Right atrium auricular region (tissue), 2 donors: Measurements from ENCODE around the gene CIB4. TPM values are rescaled to one million over a fixed set of nuclear protein-coding genes. Genes with fewer than 3 reads are reported as not detected.

Experiments used
- DNase-seq: peaks from one replicate; pipeline ENCODE4 v3.0.0-alpha.2; 2019; ENCODE audit warnings: low spot score
- H3K27ac ChIP-seq, 2 donors: fragments of 200-600 bp; sonication (generic); 1 replicate in 1 of 2; 2 replicates in 1 of 2; pipeline ENCODE4 v1.5.1; 2016 to 2019
- H3K27me3 ChIP-seq, 2 donors: fragments of 200-600 bp; sonication (generic); one replicate each; pipeline versions ENCODE4 v1.5.1 to v1.6.0; 2017 to 2019
- H3K36me3 ChIP-seq: fragments of 200-600 bp; sonication (generic); one replicate; pipeline ENCODE4 v1.5.1; 2016
- H3K4me1 ChIP-seq, 2 donors: fragments of 200-600 bp; sonication (generic); one replicate each; pipeline versions ENCODE4 v1.5.1 to v1.6.0; 2017 to 2019
- H3K4me3 ChIP-seq, 2 donors: fragments of 200-600 bp; sonication (generic); 1 replicate in 1 of 2; 2 replicates in 1 of 2; pipeline ENCODE4 v1.5.1; 2017 to 2019; ENCODE audit warnings: mild to moderate bottlenecking in 1 of 2, moderate library complexity in 1 of 2
- H3K9me3 ChIP-seq, 2 donors: fragments of 200-600 bp; sonication (generic); one replicate each; pipeline ENCODE4 v1.5.1; 2019
- total RNA-seq, 2 donors: library from RNA; depleted of rRNA; stranded (reverse); fragments of >200 nt; gene quantifications; one replicate each; pipeline ENCODE4 v1.1.0, GENCODE V29; 2016
- TF ChIP-seq, protein P1 (sequence below), 2 donors: fragments of 200-600 bp; sonication (generic); IDR thresholded peaks; one replicate each; pipeline ENCODE4 v1.5.1; 2019; ENCODE audit warnings: antibody characterized with exemption in 2 of 2

CIB4 gene
- total RNA-seq, 2 donors from 2014 or later, result not detected

- no peaks in the 10 kb centered on the region for H3K36me3 ChIP-seq
- H3K4me3 ChIP-seq, result no peak overlapping the region
- no peaks in the 10 kb centered on the region for H3K27me3 ChIP-seq
- DNase-seq, result no peak
- no peaks in the 10 kb centered on the region for H3K9me3 ChIP-seq
- TF ChIP-seq, protein P1, sequence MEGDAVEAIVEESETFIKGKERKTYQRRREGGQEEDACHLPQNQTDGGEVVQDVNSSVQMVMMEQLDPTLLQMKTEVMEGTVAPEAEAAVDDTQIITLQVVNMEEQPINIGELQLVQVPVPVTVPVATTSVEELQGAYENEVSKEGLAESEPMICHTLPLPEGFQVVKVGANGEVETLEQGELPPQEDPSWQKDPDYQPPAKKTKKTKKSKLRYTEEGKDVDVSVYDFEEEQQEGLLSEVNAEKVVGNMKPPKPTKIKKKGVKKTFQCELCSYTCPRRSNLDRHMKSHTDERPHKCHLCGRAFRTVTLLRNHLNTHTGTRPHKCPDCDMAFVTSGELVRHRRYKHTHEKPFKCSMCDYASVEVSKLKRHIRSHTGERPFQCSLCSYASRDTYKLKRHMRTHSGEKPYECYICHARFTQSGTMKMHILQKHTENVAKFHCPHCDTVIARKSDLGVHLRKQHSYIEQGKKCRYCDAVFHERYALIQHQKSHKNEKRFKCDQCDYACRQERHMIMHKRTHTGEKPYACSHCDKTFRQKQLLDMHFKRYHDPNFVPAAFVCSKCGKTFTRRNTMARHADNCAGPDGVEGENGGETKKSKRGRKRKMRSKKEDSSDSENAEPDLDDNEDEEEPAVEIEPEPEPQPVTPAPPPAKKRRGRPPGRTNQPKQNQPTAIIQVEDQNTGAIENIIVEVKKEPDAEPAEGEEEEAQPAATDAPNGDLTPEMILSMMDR (IDR thresholded peaks at IDR 0.05), result no peak
- H3K4me1 ChIP-seq, result no peaks in the 10 kb centered on the region
- H3K27ac ChIP-seq, result no peak overlapping the region
Observed at GRCh38 chr2:26573241-26573925, 67.8 kb downstream of the CIB4 start.

- Histone ChIP-seq H3K9me3 (no peaks in the 10 kb centered on the region), H3K27ac (no peak overlapping the region), H3K4me1 (no peaks in the 10 kb centered on the region), H3K27me3 (no peaks in the 10 kb centered on the region), H3K36me3 (no peaks in the 10 kb centered on the region), H3K4me3 (no peak overlapping the region)
- no peak for DNase-seq
- TF ChIP-seq, protein P1 (IDR thresholded peaks at IDR 0.05), result no peak
Observed at GRCh38 chr2:26572591-26572990, 68.6 kb downstream of the CIB4 start.

DNA sequence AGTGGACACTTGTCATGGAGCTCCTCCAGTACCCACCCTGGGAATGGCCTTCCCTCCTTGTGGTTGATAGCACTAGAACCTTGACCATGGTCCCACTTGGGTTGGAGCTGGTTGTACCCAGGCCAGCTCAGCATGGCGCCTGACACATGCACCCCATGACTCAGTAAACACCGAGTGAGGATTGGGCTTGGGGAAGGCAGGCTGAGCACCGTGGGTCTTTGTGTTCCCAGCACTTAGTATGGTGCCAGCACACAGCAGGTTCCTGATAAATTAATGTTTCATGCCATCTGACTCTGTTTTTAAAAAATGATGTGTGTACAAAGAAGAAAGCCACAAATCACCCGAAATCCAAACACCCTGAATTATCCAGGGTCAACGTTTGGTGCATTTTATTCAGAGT, 69.8 kb downstream of the CIB4 start:
- TF ChIP-seq, protein P1 (IDR thresholded peaks at IDR 0.05), result no peak
- no peaks in the 10 kb centered on the region for H3K36me3 ChIP-seq
- no peaks in the 10 kb centered on the region for H3K4me1 ChIP-seq
- H3K4me3 ChIP-seq, result no peak overlapping the region
- H3K27ac ChIP-seq, result no peak overlapping the region
- no peaks in the 10 kb centered on the region for H3K27me3 ChIP-seq
- DNase-seq, result no peak
- H3K9me3 ChIP-seq, result no peaks in the 10 kb centered on the region

DNA sequence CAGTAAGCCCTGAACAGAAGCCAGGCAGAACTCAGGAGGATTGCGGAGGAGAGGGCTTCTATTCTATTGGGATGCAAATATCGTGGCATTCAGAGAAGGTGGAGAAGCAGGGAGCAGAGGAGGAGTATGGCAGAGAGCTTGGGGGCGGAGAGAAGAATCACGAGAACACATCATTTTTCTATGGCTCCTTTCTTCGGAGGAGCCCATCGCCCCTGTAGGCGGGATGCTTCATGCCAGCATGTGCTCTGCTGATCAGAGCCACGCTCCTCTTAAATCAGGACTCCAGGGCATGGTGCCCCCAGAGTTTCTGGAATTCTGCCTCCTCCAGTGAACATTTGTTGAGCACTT, 71.1 kb downstream of the CIB4 start:
- Histone ChIP-seq H3K4me3 (no peak overlapping the region), H3K27ac (no peak overlapping the region), H3K9me3 (no peaks in the 10 kb centered on the region), H3K36me3 (no peaks in the 10 kb centered on the region), H3K4me1 (no peaks in the 10 kb centered on the region), H3K27me3 (no peaks in the 10 kb centered on the region)
- TF ChIP-seq, protein P1 (IDR thresholded peaks at IDR 0.05), result no peak
- DNase-seq, result no peak

- TF ChIP-seq, protein P1 (IDR thresholded peaks at IDR 0.05), result no peak
- no peak for DNase-seq
- H3K4me3 ChIP-seq, result no peak overlapping the region
- H3K36me3 ChIP-seq, result no peaks in the 10 kb centered on the region
- H3K9me3 ChIP-seq, result no peaks in the 10 kb centered on the region
- no peaks in the 10 kb centered on the region for H3K27me3 ChIP-seq
- no peaks in the 10 kb centered on the region for H3K4me1 ChIP-seq
- no peak overlapping the region for H3K27ac ChIP-seq
Observed at GRCh38 chr2:26569216-26570082, 71.7 kb downstream of the CIB4 start.
